ENCODE measurements around the gene RSU1.

Gene RSU1

DNA sequence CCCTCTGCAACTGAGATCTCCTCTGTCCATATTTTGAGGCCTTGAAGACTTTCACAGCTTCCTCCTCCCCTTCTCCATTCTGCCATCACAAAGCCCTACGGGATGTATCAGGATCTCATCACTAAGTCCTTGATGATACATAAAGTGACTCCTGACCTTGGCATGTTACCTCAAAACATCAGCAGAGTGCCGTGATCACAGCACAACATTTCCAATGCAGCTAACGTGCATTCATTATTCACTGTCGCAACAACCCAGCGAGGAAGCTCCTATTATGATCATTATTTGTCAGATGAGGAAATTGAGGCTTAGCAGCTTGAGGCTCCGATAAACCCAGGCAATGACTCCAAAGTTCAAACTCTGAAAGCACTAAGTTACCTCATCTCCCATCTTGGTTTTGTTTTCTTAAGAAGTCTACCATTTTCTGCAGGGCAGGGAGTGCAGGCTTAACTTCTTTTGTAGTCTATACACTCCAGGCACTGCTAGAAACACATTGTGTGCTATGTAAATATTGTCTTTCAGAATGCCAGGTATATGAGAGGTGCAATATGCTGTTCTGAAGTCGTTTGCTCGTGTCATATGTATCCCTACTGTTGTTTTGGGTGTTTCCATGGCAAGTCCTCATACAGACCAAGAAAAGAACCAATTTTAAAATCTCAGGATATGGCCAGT, 215.0 kb downstream of the RSU1 start:
- DNase-seq (ENCODE audit: low read depth in 2 of 2) = no peak

GRCh38 chr10:16599662-16600061, 217.6 kb downstream of the RSU1 start:
- DNase-seq (ENCODE audit: low read depth in 2 of 2) = no peak

- DNase-seq (ENCODE audit: low read depth in 2 of 2) = no peak
Measured at GRCh38 chr10:16597656-16598055, 219.6 kb downstream of the RSU1 start.

DNA sequence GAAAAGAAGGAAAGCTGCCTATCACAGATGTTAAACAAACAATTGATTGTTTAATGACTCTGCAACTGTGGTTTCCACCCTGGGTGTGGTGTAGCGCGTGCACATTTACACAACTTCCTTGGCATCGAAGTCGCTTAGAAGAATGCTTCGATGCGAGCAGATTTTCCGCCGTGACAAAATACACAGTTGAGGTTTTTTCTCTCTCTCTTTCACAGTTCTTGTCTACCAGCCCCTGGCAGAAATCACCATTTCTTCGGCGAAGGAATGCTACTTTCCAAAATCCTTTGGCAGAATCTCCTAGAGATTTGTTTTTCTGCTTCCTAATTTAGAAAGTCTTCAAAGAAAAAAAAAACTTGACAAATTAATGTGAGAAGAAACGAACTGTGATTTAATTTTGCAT, 224.8 kb downstream of the RSU1 start:
- no peak for DNase-seq (ENCODE audit: low read depth in 2 of 2)

DNA sequence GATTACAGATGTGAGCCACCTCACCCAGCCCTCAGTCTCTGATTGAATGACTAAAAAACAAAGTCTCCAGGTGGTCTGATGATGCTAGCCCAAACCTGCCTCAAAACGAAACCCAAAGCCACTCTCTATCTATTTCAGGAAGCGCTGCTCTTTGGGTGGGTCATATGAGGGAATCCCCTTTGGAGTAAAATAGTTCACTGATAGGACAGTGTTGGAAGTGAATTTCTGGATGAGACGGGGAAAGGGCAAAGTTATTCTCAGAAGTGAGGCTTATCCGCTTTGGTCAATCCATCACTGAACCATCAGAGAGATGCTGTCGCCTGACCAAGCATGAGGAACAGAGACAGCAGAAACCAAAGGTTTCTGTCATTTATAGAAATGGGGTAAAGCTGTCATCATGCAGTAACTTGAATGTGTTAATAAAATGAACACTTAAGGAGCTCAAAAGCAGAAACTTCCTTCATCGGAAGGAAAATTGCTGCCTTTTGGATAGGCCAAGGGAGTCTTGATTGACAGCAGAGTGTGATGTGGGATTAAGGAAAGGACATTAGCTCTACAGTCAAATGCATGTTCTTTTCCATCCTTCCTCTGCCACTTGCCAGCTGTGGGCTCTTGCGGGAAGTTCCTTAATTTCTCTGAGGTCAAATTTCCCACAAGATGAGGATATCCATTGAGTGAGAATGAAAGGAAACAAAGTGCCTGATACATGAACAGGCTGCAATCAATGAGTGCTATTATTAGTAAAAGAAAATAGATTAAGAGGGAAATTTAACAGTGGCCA, 230.7 kb downstream of the RSU1 start:
- no peak for DNase-seq (ENCODE audit: low read depth in 2 of 2)

DNA sequence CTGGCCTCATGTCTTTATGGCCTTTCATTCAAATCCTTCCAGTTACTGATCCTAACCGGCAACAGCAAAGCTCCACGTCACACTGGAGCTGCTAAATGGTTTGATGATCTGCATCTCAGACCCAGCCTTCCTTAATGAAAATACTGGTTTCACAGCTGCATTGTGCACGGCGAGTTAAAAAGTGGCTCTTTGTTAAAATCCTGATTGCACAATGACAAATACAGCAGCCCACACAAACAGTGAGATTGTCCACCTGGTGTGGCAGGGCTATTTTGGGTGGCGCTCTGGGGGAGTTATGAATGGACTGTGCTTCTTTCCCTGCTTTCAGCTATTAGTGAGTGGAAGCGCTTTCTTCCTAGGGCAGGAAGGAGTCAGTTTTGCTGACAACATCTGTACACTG, 232.1 kb downstream of the RSU1 start:
- no peak for DNase-seq (ENCODE audit: low read depth in 2 of 2)

- no peak for DNase-seq (ENCODE audit: low read depth in 2 of 2)
Measured at GRCh38 chr10:16583382-16583781, 233.8 kb downstream of the RSU1 start.

DNA sequence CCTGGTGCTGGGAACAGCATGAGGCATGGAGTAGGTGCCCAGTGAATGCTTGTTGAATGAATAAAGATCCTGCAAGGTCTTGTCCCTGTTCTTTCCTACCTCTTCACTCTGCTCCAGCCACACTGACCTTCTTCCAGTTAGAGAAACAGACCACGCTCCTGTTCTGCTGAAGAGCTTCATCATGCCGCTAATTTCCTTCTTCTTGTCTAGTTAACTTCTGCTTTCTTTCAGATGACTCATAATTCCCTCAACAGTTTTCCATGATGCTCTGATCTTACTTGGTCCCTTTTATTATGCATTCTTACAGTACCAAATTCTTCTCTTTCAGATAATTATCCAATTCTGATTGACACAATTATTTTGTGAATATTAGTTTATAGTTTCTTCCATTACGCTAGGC, 236.0 kb downstream of the RSU1 start:
- DNase-seq (ENCODE audit: low read depth in 2 of 2) = no peak

- no peak for DNase-seq (ENCODE audit: low read depth in 2 of 2)
Measured at GRCh38 chr10:16570731-16571130, 246.5 kb downstream of the RSU1 start.

DNA sequence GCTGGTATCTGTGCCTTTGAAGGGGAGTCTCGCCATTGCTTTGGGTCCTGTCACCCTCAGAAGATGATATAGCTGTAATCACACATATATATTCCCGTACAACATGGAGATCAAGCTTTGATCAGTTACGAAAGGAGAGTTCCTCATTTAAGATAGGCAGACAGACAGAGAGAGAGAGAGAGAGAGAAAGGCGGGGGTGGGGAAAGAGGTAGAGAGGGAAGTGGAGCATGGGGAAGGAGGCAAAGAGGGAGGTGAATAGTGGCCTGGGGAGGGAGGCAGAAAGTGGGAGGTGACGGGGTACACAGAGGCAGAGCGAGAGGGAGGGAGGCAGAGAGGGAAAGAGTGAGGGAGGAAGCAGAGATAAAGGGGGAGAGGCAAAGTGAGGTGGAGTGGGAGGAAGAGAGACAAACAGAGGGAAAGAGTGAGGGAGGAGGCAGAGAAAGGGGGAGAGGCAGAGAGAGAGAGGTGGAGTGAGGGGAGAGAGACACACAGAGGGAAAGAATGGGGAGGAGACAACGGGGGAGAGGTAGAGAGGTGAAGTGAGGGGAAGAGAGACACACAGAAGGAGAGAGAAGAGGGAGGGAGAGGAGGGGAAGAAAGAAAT, 250.9 kb downstream of the RSU1 start:
- DNase-seq (ENCODE audit: low read depth in 2 of 2) = no peak

GRCh38 chr10:16565604-16566003, 251.6 kb downstream of the RSU1 start:
- no peak for DNase-seq (ENCODE audit: low read depth in 2 of 2)

- no peak for DNase-seq (ENCODE audit: low read depth in 2 of 2)
Measured at GRCh38 chr10:16562891-16563290, 254.3 kb downstream of the RSU1 start.

DNA sequence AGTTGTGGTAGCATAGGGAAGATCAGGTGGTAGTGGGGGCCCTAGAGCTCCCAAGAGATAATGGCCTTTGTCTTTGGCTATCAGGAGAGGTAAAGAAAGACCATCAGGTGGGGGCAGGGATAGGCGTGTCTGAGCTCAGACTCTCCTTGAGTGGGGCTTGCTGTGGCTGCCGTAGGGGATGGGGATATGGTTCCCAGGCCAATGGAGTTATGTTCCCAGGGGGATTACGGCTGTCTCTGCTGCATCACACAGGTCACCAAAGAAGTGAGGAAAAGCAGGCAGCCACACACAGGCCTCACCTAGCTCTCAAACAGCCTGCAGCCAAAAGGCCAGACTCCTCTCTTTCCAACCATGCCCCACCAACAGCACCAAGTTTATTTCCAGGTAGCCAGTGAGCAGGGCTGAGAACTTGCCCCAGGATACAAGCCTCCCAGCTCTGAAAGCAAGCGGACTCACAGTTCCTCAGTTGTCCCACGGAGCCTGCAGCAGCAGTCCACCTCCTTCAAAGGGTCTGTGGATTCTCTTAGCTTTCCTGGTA, 257.9 kb downstream of the RSU1 start:
- DNase-seq (ENCODE audit: low read depth in 2 of 2) = no peak

GRCh38 chr10:16547973-16548372, 269.3 kb downstream of the RSU1 start:
- no peak for DNase-seq (ENCODE audit: low read depth in 2 of 2)

- no peak for DNase-seq (ENCODE audit: low read depth in 2 of 2)
Measured at GRCh38 chr10:16545116-16545736, 272.0 kb downstream of the RSU1 start.

- DNase-seq (ENCODE audit: low read depth in 2 of 2) = no peak
Measured at GRCh38 chr10:16544591-16544990, 272.6 kb downstream of the RSU1 start.

GRCh38 chr10:16544099-16544498, 273.1 kb downstream of the RSU1 start:
- DNase-seq (ENCODE audit: low read depth in 2 of 2) = no peak
